ENCODE results near the gene NUCKS1. TPM values are rescaled to one million over a fixed set of nuclear protein-coding genes. Genes with fewer than 3 reads are reported as not detected.

NUCKS1 gene
- total RNA-seq, 1 donor = 253 TPM

GRCh38 chr1:205772607-205773032 is 22.6 kb upstream of the NUCKS1 start:
- H3K4me3 ChIP-seq (ENCODE audit: low read depth, low read length) = no peak overlapping the region
- no peak for DNase-seq (ENCODE audit: low read depth)
- TF ChIP-seq, protein P1, sequence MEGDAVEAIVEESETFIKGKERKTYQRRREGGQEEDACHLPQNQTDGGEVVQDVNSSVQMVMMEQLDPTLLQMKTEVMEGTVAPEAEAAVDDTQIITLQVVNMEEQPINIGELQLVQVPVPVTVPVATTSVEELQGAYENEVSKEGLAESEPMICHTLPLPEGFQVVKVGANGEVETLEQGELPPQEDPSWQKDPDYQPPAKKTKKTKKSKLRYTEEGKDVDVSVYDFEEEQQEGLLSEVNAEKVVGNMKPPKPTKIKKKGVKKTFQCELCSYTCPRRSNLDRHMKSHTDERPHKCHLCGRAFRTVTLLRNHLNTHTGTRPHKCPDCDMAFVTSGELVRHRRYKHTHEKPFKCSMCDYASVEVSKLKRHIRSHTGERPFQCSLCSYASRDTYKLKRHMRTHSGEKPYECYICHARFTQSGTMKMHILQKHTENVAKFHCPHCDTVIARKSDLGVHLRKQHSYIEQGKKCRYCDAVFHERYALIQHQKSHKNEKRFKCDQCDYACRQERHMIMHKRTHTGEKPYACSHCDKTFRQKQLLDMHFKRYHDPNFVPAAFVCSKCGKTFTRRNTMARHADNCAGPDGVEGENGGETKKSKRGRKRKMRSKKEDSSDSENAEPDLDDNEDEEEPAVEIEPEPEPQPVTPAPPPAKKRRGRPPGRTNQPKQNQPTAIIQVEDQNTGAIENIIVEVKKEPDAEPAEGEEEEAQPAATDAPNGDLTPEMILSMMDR (IDR thresholded peaks at IDR 0.05; ENCODE audit: insufficient read depth, low read length) = no peak

DNA sequence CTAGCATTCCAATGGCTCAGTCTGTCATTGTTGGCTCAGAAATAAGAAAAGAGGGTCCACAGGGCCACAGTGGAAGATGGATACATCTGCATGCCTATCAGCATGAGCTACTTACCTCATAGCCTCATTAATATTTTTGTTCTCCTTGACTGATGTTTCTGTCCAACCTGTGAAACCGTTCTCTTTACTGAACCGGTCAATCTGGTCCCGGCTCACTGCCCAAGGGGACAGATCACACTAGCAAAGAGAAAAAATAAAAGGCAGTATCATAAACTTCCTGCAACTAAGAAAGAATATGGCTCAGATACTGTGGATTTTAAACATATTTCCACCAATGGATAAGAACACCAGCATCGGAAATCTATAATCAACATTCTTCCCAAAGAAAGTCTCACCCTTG is 20.6 kb upstream of the NUCKS1 start:
- TF ChIP-seq, protein P1 (IDR thresholded peaks at IDR 0.05; ENCODE audit: insufficient read depth, low read length) = no peak
- H3K4me3 ChIP-seq (ENCODE audit: low read depth, low read length) = no peak overlapping the region
- DNase-seq (ENCODE audit: low read depth) = no peak

DNA sequence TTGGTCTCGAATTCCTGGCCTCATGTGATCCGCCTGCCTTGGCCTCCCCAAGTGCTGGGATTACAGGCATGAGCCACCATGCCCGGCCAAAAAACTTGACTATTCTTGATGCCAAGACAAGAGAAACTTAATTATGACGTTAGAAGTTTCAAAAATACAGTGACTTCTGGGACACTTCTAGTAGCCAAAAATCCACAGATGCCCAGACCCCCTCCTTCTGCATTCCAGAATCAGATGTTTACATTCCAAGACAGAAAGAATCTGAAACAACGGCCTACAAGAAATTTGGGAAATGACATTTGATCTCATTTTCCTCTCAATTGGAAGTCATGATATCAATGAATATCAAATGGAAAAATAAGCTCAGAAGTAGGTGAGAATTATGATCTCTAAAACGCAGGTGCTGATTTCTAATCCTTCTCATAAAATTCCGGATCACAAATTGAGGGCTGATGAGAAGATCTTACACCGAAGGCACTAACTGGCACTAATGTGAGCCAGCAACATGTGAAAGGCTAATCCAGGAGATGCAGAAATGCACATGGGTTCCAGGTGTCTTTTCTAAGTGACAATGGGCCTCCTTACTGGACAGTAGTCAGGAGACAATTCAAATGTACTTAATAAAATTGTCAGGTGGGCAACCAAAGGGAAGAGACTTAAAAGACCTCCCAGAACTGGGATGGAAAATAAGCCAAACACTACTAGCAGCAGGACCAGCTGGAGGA is 19.8 kb upstream of the NUCKS1 start:
- H3K4me3 ChIP-seq (ENCODE audit: low read depth, low read length) = no peak overlapping the region
- TF ChIP-seq, protein P1 (IDR thresholded peaks at IDR 0.05; ENCODE audit: insufficient read depth, low read length) = no peak
- no peak for DNase-seq (ENCODE audit: low read depth)

DNA sequence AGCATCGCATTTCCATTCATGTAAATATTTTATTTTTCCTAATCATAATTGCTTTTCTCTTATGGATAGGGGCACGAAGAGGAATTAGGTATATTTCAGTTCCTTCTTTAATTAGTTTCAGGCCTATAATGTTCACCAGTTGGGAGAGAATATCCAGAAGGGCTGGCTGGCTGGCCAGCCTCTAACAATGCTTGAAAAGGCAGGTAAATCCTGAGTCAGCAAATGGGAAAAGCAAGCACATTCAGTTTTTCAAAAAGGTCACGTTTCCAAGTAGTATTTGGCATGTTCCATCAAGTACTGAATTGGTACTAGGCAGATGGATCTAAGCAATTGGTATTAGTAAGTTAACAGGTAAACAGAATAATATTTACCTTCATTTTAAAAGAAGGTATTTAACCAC is 17.3 kb upstream of the NUCKS1 start:
- no peak overlapping the region for H3K4me3 ChIP-seq (ENCODE audit: low read depth, low read length)
- DNase-seq (ENCODE audit: low read depth) = no peak
- TF ChIP-seq, protein P1 (IDR thresholded peaks at IDR 0.05; ENCODE audit: insufficient read depth, low read length) = no peak

GRCh38 chr1:205766570-205766969 is 16.6 kb upstream of the NUCKS1 start:
- no peak for DNase-seq (ENCODE audit: low read depth)
- H3K4me3 ChIP-seq (ENCODE audit: low read depth, low read length) = no peak overlapping the region
- TF ChIP-seq, protein P1 (IDR thresholded peaks at IDR 0.05; ENCODE audit: insufficient read depth, low read length) = no peak

GRCh38 chr1:205766038-205766437 is 16.1 kb upstream of the NUCKS1 start:
- TF ChIP-seq, protein P1 (IDR thresholded peaks at IDR 0.05; ENCODE audit: insufficient read depth, low read length) = no peak
- H3K4me3 ChIP-seq (ENCODE audit: low read depth, low read length) = no peak overlapping the region

DNA sequence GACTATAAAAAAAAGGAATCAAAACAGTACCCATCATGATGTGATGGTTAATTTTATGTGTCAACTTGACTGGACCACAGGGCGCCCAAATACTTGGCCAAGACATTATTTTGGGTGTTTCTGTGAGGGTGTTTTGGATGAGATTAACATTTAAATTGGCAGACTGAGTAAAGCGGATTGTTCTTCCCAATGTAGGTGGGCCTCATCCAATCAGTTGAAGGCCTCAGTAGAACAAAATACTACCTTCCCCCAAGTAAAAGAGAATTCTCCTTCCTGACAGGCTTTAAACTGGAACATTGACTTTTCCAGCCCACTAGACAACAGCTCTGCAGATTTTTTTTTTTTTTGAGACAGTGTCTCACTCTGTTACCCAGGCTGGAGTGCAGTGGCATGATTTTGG is 14.6 kb upstream of the NUCKS1 start:
- no peak for DNase-seq (ENCODE audit: low read depth)
- TF ChIP-seq, protein P1 (IDR thresholded peaks at IDR 0.05; ENCODE audit: insufficient read depth, low read length) = no peak
- H3K4me3 ChIP-seq (ENCODE audit: low read depth, low read length) = no peak overlapping the region

More at GRCh38 chr1:205766038-205766437, 16.1 kb upstream of the NUCKS1 start:
- DNase-seq (ENCODE audit: low read depth) = no peak
